Stimulated activated CD8-positive, alpha-beta memory T cell treated with anti-CD3 and anti-CD28 coated beads, Interleukin-15, amount 100 ng/mL, for 48 hours (primary cell): ENCODE data around the gene DEPP1.

Experiments used
- DNase-seq, 2 donors: peaks; one replicate each; pipeline ENCODE4 v3.0.0-alpha.2; 2020; ENCODE audit warnings: low read depth in 2 of 2

The DEPP1 gene

DNA sequence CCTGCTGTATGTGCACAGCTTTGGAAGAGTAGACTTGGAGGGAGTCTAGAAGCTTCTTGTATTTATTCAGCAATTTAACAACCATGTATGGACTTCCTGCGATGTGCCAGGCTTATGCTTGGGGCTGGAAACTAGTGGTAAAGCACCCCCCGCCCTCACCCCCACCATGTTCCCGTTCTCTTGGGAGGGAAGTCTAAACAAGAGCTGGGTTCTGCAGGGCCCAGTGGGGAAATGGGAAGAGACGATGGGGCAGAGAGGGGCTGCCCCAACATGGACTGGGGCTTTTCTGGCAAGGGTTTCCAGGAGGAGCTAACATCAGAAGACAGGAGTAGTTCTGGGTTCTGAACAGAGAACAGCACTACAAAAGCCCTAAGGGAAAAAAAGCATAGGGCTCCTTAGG is 11.0 kb downstream of the DEPP1 start:
- no peak for DNase-seq

DNA sequence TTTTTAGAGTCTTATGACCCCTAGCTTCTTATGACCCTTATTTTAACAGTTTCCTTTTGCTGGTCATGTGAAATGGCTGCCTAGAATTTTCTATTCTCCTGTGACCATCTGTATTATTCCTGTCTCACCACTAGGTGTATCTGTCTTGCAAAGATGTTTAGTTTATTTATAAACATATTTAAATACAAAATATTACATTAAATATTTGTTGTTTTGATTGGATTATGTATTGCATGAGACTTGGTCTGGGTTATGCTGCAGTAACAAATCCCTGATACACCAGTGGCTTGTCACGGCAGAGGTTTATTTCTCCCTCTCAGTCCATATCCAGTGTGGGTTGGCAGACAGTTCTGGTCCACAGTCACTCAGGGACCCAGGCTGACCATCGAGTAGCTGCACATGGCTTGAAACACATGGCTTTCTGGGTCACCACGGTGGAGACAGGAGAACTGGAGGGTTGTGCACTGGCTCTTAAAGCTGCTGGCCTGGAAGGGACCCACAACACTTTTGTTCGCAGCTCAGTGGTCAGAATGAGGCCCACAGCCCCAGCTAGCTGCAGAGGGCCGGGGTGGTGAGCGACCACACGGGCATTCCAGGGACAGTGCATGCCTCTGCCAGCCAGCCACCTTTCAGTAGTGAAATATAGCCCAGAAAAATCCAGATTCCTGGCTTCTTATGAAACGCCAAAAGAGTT is 11.6 kb downstream of the DEPP1 start:
- no peak for DNase-seq

- DNase-seq: no peak
Observed at GRCh38 chr10:44966129-44966815, 12.3 kb downstream of the DEPP1 start.

DNA sequence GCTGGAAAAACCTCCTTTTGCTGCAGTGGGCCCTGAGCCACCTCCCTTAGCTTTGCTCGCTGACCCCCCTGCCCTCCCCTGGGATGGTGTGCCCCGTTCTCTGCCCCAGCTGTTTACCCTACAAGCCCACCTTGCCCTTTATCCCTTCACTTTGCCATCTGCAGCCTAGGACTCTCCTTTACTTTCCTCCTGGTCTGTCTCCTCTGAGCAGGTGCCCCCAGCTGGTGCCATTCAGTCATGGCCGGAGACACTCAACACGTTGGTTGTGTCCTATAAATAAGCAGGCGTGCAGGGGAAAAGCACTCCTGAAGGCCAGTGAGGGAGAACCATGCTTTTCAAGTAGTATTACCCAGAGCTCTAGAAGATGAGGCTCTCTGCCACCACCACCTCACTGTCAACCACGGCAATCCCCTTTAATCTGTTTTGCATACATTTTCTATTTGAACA is 12.9 kb downstream of the DEPP1 start:
- no peak for DNase-seq

GRCh38 chr10:44965104-44965503 is 13.5 kb downstream of the DEPP1 start:
- DNase-seq: no peak

DNA sequence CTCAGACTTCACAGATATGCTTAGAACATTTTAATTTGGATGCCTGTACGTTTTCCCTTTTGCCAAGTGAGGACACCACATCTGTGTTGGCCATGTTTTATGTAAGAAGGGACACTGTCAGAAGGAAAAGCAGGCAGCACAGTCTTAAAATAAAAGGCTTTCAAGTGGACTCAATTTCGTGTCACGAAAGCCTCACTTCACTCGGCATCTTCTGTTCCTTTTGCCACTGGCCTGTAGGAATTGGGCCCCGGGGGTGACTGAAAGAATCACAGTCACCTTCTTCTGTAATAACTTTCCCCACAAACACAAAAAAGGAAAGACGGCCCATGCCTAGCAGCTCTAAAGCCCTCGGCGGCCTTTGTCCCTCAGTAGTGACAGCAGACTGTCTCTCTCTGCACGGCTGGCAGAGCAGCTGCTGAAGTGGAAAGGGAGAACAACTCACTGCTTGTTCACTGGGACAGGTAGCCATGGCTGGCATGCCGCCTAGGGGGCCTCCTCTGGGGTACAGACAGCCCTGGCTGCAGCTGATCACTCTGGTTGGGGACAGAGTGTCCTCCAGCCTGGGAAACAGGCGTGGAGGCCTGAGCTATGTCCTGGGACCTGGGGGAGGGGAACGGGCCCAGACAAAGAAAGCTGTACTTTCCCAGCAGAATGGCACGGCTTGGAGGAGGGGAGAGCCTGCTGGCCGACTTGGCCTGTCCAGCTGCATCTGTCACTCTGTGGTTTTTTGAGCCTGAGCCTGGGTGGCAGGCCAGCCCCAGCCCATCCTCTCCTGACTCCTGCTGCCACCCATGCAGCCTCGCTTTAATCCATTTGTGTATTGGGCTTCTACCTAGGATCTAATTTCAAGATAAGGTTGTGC is 14.6 kb downstream of the DEPP1 start:
- DNase-seq: no peak

- no peak for DNase-seq
Observed at GRCh38 chr10:44962870-44963738, 15.5 kb downstream of the DEPP1 start.

- no peak for DNase-seq
Observed at GRCh38 chr10:44961931-44962750, 16.5 kb downstream of the DEPP1 start.

GRCh38 chr10:44961230-44961571 is 17.4 kb downstream of the DEPP1 start:
- DNase-seq: no peak

GRCh38 chr10:44960482-44961229 is 18.0 kb downstream of the DEPP1 start:
- no peak for DNase-seq

- DNase-seq: no peak
Observed at GRCh38 chr10:44960088-44960460, 18.5 kb downstream of the DEPP1 start.

DNA sequence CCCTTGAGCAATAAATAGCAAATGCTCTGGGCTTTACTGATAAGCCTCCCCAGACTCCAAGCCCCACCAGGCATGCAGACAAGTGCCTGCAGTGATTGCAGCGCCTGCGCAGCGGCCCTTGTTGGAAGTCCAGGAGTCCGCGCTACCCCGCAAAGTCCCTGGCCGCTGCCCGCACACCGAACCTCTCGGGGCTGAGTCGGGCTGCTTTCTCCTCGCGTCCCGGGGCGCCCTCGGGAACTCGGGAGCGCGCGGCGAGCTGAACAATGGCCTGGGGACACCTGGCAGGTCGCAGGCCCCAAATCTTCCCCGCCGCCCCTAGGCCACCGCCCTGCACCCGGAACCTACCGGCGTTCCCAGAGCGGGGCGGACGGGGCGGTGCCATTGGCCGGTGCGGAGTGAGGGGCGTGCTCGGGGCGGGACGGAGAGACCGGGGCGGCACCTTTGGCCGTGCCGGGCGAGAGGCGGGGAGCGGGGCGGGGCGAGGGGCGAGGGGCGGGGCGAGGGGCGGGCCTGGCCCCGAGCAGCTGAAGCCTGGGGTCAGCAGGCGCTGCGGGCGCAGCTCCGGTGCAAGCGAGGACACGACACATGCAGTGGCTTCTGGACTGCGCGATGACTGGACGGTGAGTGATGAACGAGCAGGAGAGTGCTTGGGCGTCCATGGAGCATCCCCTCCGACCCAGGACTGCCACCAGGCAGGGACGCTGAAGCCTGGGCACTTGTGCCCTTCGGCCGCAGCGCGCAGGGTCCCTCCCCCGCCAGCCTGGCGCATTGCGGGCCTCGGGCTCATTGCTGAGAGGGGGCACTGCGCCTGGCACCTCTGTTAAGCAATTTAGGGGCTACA is 19.1 kb downstream of the DEPP1 start, which contains the start of gene RASSF4:
RASSF4 (plus strand) TSS at position 556 of the 841 bp plus-strand sequence. CDS start 10,401 bp downstream, outside the sequence.
- DNase-seq: peak; percentile 85 to 86

GRCh38 chr10:44958898-44959246 is 19.7 kb downstream of the DEPP1 start:
- no peak for DNase-seq

GRCh38 chr10:44958196-44958897 is 20.3 kb downstream of the DEPP1 start:
- no peak for DNase-seq

DNA sequence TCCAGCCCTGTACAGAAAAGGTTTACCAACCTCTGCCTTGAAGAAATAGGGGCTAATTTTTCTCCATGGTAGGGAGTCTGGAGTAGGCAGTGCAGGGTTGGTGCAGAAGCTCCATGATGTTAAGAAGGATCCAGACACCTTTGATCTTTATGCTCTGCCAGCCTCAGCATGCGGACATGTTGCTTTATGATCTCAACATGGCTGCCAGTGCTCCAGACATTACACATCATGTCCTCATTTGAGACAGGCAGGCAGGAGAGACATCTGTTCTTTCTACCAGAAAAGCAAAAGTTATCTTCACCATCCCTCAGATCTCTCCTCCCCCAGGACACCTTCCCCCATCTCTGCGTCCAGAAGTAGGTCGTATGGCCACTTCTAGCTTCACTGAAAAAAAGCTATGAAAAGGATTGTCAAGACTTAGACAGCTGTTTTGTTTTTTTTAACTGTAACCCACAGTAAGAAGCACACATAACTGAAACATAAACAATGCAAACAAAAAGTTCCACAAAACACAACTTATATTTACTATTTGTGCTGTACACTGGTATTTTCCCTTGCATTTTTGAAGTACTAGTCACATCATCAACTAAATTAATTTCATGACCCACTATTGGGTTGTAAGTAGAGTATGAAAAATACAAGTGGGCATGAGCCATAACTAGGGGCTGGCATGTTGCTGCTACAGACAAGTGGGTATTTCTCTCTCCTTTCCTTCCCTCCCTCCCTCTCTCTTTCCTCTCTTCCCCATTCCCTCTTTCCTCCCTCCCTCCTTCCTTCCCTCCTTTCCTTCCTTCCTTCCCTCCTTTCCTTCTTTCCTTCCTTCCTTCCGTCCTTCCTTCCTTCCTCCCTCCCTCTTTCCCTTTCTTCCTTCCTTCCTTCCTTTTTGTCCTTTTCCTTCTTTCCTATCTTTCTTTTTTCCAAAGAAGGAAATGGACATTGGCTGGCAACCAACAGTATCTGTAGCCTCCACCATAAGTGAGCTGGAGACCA is 21.6 kb downstream of the DEPP1 start:
- no peak for DNase-seq

DNA sequence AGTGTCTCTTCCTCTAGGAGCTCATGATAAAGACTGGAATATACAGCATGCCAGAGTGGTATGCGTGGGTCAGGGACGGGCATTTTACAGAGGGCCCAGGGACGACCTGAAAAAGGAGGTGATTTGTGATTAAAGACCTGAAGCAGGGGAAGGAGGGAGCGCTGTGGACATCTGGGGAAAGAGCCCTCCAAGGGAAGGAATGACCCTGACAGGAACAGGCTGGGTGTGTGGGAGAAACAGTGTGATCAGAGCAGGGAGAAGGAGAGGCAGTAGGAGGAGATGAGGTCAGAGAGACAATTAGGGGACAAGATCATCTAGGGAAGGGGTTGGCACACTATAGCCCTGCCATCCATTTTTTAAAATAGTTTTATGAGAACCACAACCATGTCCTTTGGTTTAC is 22.4 kb downstream of the DEPP1 start:
- no peak for DNase-seq

DNA sequence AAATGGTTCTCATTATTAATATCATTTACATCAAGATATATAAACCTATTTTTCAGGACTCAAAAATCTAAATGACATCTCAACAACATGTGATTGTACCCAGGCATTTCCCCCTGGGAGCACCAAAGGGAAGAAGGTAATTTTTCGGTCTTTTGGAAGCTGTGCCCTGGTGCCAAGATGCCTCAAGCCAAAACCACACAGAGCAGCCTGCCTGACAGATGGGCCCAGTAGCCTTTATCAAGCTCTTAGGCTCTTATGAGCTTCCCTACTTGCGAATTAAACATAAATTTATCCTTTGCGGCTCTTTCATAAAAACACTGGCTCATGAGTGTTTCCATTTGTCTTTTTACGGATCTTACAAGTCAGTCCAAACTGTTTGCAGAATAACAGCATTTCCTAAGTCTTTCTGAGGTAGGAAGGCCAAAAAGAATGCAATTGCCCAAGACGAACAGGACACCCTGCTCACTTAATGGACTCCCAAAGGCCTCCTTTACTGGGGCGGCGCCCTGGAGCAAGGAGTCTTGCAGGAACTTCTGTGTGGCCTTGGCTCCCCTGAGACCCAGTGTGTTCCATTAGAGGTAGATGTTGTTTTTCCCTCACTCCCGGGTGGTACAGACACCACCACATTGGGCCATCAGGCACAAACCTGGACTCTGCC is 23.1 kb downstream of the DEPP1 start:
- DNase-seq: no peak
